ENCODE data around the gene ST6GAL1.
"Not testable (repeated sequence)": the region's sequence is repeated elsewhere in the genome, so short reads cannot be mapped to it uniquely, and the experiment has no call there.

The ST6GAL1 gene, protein sequence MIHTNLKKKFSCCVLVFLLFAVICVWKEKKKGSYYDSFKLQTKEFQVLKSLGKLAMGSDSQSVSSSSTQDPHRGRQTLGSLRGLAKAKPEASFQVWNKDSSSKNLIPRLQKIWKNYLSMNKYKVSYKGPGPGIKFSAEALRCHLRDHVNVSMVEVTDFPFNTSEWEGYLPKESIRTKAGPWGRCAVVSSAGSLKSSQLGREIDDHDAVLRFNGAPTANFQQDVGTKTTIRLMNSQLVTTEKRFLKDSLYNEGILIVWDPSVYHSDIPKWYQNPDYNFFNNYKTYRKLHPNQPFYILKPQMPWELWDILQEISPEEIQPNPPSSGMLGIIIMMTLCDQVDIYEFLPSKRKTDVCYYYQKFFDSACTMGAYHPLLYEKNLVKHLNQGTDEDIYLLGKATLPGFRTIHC

DNA sequence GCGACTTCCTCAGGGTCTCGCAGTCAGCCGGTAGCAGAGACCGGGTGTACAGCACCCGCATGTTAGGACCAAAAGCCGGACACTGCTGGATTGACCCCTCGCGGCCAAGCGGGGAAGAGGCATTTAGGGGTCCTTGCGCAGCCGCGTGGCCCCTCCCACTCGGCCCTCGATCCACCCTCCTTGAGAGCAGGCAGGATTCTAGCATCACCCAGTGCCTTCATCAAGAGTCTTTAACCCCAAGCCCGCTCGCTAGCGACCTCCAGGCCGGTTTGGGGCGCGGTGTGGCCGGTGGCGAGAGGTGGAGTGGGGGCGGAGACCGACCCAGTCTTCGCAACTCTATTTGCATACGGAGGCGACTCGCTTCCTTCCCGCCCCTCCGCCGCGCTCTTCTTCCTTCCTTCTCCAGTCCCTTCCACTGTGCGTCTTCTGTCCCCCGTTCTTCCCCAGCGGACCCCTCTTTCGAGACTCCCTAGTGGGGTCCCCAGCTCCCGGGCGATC, at the start of gene ST6GAL1:
TSS of gene ST6GAL1 (plus strand) at position 384 of the 498 bp plus-strand sequence. CDS start 112,178 bp downstream, outside the sequence.
- DNase-seq: peak; percentile 42

GRCh38 chr3:186882150-186882524, 48.2 kb upstream of the ST6GAL1 start:
- no peak for DNase-seq

DNA sequence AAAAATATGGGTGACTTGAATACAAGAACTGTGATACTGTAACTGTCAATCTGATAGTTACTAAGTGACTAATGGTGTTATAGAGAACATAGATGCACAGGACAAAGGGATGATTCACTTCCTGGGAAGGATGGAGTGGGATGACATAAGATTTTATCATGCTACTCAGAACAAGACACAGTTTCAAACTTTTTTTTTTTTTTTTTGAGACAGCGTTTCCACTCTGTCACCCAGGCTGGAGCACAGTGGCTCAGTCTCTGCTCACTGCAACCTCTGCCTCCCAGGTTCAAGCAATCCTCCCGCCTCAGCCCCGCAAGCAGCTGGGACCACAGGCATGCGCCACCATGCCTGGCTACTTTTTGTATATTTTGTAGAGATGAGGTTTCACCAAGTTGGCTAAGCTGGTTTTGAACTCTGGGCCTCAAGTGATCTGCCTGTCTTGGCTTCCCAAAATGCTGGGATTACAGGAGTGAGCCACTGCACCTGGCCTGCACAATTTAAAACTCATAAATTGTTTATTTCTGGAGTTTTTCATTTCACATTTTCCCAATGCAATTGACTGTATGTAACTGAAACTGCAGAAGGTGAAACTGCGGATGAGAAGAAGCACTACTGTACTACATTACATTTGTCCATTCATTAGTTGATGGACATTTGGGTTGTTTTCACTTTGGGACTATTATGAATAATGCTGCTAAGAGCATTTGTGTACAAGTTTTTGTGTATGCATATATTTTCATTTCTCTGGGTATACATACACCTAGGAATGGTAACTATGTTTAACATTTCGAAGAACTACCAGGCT, 47.2 kb upstream of the ST6GAL1 start:
- peak; percentile 11 for DNase-seq

DNA sequence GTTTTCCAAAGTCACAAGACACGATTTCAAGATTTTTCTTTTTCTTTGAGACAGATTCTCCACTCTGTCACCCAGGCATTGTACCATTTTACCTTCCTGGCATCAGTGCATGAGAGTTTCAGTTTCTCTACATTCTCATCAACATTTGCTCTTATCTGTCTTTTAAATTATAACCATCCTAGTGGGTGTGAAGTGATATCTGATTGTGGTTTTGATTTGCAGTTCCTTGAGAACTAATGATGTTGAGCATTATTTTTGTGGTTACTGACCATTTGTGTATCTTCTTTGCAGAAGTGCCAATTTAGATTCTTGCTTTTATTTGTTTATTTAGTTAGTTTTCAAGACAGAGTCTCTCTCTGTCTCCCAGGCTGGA, 46.7 kb upstream of the ST6GAL1 start:
- no peak for DNase-seq

DNA sequence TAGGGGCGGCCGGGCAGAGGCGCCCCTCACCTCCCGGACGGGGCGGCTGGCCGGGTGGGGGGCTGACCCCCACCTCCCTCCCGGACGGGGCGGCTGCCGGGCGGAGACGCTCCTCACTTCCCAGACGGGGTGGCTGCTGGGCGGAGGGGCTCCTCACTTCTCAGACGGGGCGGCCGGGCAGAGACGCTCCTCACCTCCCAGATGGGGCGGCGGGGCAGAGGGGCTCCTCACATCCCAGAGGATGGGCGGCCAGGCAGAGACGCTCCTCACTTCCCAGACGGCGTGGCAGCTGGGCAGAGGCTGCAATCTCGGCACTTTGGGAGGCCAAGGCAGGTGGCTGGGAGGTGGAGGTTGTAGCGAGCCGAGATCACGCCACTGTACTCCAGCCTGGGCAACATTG, 45.5 kb upstream of the ST6GAL1 start:
- not testable (repeated sequence) for DNase-seq

DNA sequence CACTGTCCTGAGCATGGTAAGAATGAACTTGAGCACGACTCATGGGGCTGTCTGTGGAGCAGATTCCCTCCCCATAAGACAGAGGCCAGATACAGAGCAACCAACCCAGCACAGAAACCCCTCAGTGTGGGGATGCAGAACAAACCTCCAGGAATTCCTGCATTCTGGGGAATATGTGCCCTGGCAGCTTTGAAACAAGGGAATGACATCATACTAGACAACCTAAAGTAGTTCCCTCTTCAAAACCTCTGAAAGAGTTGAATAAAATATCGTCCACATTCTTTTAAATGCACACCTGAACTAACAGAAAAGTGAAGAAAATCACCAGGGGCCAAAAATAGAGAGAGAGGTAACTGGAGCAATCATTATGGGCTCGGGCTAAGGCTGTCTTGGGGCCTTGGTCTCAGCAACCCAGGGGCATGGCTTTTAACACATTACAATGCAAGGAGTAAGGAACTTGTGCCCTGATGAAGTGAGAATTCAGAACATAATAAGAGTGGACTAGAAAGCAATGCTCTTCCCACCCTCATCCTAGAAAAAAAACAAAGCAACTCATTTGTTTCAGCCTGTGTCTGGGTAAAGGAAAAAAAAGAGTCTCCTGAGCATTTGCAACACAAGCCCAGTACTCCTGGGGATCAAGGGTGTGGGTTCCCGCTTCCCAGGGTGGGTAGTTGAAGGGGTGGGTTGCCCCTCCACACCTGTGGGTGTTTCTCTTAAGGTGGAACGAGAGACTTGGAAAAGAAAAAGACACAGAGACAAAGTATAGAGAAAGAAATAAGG, 43.9 kb upstream of the ST6GAL1 start:
- no peak for DNase-seq

- DNase-seq: not testable (repeated sequence)
These were observed 42.8 kb upstream of the ST6GAL1 start for GRCh38 chr3:186887507-186887938.

DNA sequence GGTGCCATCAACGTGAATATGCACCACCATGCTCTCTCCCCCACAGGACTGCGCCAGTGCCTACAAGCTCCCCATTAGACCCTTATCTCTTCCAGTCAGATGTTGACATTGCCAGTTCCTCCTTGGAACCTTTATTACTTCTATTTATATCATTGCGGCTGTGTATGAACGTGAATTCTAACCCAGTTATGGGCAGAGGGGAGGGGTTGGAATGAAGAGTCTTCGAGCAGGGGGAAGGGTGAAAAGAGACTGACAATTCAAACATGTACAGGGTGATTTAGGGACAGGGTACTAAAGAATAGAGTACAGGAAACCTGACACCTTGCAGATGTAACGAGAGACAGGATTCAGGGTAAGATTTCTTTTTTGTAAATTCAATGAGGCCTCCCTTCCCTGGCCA, 41.8 kb upstream of the ST6GAL1 start:
- DNase-seq: no peak

- not testable (repeated sequence) for DNase-seq
These were observed 40.6 kb upstream of the ST6GAL1 start for GRCh38 chr3:186889698-186890097.

DNA sequence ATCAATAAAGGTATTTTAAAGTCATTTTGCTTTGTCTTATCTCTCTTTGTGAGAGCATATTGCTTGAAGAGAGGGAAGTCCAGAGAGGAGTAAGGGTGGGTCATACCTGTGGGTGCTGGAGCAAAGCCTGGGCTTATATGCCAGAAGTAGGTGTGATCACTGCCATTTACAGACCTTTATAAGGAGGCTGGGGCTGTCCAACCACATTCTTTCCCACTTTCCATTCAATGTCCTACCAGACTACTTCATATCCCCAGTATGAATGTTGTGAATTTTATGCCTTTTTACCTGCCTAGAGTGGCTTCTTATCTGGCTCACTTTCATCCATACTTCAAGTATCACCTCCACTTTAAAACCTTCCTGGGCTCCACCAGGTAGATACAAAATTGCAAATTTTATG, 39.4 kb upstream of the ST6GAL1 start:
- no peak for DNase-seq

GRCh38 chr3:186893071-186893470, 37.3 kb upstream of the ST6GAL1 start:
- DNase-seq: not testable (repeated sequence)

- DNase-seq: no peak
These were observed 34.9 kb upstream of the ST6GAL1 start for GRCh38 chr3:186895406-186895805.

DNA sequence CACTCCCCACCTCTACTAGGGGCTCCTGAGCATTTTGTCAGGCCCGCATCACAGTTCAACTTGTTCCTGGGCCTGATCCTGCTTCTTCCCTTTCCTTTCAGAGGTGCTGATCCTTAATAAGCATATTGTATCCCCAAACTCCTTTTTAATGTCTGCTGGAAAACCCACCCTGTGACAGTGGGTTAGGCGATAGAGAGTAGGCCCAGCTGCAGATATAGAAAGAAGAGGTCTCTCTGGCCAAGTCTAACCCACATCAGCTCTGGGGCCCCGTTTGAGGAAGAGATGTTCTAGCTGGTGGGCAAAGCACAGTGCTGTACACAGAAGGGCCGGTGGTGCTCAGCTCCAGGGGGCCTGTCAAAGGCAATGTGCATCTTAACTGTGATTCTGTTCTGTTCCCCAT, 34.3 kb upstream of the ST6GAL1 start:
- DNase-seq: no peak

- DNase-seq: no peak
These were observed 33.5 kb upstream of the ST6GAL1 start for GRCh38 chr3:186896875-186897274.

GRCh38 chr3:186901135-186901734, 29.1 kb upstream of the ST6GAL1 start:
- no peak for DNase-seq

DNA sequence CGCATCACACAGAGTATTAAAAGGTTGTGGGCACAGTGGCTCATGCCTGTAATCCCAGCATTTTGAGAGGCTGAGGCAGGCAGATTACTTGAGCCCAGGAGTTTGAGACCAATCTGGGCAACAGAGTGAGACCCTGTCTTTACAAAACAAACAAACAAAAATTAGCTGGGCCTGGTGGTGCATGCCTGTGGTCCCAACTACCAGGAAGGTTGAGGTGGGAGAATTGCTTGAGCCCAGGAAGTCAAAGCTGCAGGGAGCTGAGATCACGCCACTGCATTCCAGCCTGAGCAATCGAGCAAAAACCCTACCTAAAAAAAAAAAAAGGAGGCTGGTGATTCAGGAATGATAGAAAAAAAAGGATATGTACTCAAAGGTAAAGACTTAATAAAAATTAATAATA, 28.2 kb upstream of the ST6GAL1 start:
- no peak for DNase-seq

DNA sequence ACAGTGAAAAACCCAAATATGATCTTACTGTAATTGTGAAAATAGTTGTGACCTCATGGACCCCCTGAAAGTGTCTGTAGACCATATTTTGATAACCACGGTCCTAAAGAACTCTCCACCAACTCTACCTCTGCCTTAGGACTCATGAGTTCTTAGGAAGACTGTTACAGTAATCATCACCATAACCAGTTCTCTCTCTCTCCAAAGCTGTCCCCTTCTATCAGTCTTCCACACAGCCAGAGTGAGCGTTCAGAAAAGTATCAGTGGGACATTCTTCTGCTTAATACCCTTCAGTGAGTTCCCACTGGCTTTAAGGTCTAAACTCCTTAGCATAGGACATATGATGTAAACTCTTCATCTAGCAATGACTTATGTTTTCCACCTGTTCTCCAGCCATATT, 27.6 kb upstream of the ST6GAL1 start:
- DNase-seq: no peak

DNA sequence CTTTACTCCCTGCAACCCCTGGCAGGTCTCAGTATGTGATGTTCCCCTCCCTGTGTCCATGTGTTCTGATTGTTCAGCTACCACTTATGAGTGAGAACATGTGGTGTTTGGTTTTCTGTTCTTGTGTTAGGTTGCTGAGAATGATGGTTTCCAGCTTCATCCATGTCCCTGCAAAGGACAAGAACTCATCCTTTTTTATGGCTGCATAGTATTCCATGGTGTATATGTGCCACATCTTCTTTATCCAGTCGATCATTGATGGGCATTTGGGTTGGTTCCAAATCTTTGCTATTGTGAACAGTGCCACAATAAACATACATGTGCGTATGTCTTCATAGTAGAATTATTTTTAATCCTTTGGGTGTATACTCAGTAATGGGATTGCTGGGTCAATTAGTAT, 26.6 kb upstream of the ST6GAL1 start:
- not testable (repeated sequence) for DNase-seq

GRCh38 chr3:186907075-186907474, 23.3 kb upstream of the ST6GAL1 start:
- DNase-seq: not testable (repeated sequence)

DNA sequence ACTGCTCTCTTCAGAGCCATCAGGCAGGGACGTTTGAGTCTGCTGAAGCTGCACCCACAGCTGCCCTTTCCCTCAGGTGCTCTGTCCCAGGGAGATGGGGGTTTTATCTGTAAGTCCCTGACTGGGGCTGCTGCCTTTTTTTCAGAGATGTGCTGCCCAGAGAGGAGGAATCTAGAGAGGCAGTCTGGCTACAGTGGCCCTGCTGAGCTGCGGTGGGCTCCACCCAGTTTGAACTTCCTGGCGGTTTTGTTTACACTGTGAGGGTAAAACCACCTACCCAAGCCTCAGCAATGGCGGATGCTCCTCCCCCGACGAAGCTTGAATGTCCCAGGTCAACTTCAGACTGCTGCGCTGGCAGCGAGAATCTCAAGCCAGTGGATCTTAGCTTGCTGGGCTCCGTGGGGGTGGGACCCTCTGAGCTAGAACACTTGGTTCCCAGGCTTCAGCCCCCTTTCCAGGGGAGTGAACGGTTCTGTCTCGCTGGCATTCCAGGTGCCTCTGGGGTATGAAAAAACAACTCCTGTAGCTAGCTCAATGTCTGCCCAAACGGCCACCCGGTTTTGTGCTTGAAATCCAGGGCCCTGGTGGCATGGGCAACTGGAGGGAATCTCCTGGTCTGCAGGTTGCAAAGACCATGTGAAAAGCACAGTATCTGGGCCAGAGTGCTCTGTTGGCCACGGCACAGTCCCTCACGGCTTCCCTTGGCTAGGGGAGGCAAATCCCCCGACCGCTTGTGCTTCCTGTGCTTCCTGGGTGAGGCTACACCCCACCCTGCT, 21.1 kb upstream of the ST6GAL1 start:
- DNase-seq: peak; percentile 73
